Measurements from ENCODE around the gene SPDYE3.
"Not testable (repeated sequence)": the region's sequence is repeated elsewhere in the genome, so short reads cannot be mapped to it uniquely, and the experiment has no call there.

Gene SPDYE3

GRCh38 chr7:100363098-100363497 lies 55.6 kb downstream of the SPDYE3 start:
- H3K27ac ChIP-seq = no peak overlapping the region
- no peak for TF ChIP-seq CTCF (conservative IDR thresholded peaks at IDR 0.05; ENCODE audit: low read depth)
- DNase-seq (ENCODE audit: low spot score) = no peak
- CTCF ChIA-PET = no interaction called here
- POLR2A ChIA-PET (ENCODE audit: low non-redundant PET) = no interaction called here

GRCh38 chr7:100363797-100364196 lies 56.3 kb downstream of the SPDYE3 start:
- POLR2A ChIA-PET (ENCODE audit: low non-redundant PET); DNase-seq (ENCODE audit: low spot score); H3K27ac ChIP-seq: not testable (repeated sequence)
- CTCF ChIA-PET = interaction anchor here (0.6 to 0.7 kb wide), 2 partner anchors 106 to 1496 kb away, joined by 3 to 5 read pairs; no protein-coding TSS in a partner anchor

- no peak overlapping the region for H3K27ac ChIP-seq
- ChIA-PET CTCF (interaction anchor here (0.6 kb wide), 1 partner anchor 21 kb away, joined by 3 read pairs; no protein-coding TSS in a partner anchor), POLR2A (ENCODE audit: low non-redundant PET) (no interaction called here)
- DNase-seq (ENCODE audit: low spot score) = no peak
- TF ChIP-seq CTCF (conservative IDR thresholded peaks at IDR 0.05; ENCODE audit: low read depth) = no peak
Measured at GRCh38 chr7:100364480-100364879, 57.0 kb downstream of the SPDYE3 start.

- POLR2A ChIA-PET (ENCODE audit: low non-redundant PET); DNase-seq (ENCODE audit: low spot score); CTCF ChIA-PET: not testable (repeated sequence)
- peak overlapping the region; percentile 47 for H3K27ac ChIP-seq
Measured at GRCh38 chr7:100365998-100366367, 58.5 kb downstream of the SPDYE3 start.

GRCh38 chr7:100366411-100367250 lies 59.1 kb downstream of the SPDYE3 start:
- POLR2A ChIA-PET (ENCODE audit: low non-redundant PET) = no interaction called here
- H3K27ac ChIP-seq = peak overlapping the region; percentile 47
- no peak for TF ChIP-seq CTCF (conservative IDR thresholded peaks at IDR 0.05; ENCODE audit: low read depth)
- CTCF ChIA-PET = no interaction called here
- no peak for DNase-seq (ENCODE audit: low spot score)

GRCh38 chr7:100367251-100367620 lies 59.7 kb downstream of the SPDYE3 start:
- TF ChIP-seq CTCF (conservative IDR thresholded peaks at IDR 0.05; ENCODE audit: low read depth) = no peak
- DNase-seq (ENCODE audit: low spot score) = no peak
- ChIA-PET CTCF (no interaction called here), POLR2A (ENCODE audit: low non-redundant PET) (no interaction called here)
- peak overlapping the region; percentile 47 for H3K27ac ChIP-seq

GRCh38 chr7:100367676-100368613 lies 60.4 kb downstream of the SPDYE3 start:
- peak overlapping the region; percentile 47; the same call in 1 of the 2 replicates for H3K27ac ChIP-seq
- CTCF ChIA-PET = no interaction called here
- no peak for DNase-seq (ENCODE audit: low spot score)
- no peak for TF ChIP-seq CTCF (conservative IDR thresholded peaks at IDR 0.05; ENCODE audit: low read depth)
- POLR2A ChIA-PET (ENCODE audit: low non-redundant PET) = no interaction called here
